Stimulated activated CD8-positive, alpha-beta memory T cell treated with anti-CD3 and anti-CD28 coated beads, Interleukin-15, amount 100 ng/mL, for 48 hours (primary cell): ENCODE data around the gene HS1BP3.

Experiments
- DNase-seq, 2 donors: peaks; one replicate each; pipeline ENCODE4 v3.0.0-alpha.2; 2020; ENCODE audit warnings: low read depth in 2 of 2

HS1BP3 gene

GRCh38 chr2:20573620-20574422 is 77.1 kb downstream of the HS1BP3 start:
- no peak for DNase-seq

- no peak for DNase-seq
Observed at GRCh38 chr2:20572221-20572620, 78.7 kb downstream of the HS1BP3 start.

- no peak for DNase-seq
Observed at GRCh38 chr2:20571644-20572215, 79.2 kb downstream of the HS1BP3 start.

- DNase-seq, result no peak
Observed at GRCh38 chr2:20571231-20571630, 79.7 kb downstream of the HS1BP3 start.

GRCh38 chr2:20570249-20570648 is 80.6 kb downstream of the HS1BP3 start:
- no peak for DNase-seq

GRCh38 chr2:20569464-20570223 is 81.3 kb downstream of the HS1BP3 start:
- DNase-seq, result no peak

- DNase-seq, result no peak
Observed at GRCh38 chr2:20568501-20569463, 82.1 kb downstream of the HS1BP3 start.

GRCh38 chr2:20567926-20568179 is 83.0 kb downstream of the HS1BP3 start:
- no peak for DNase-seq
